H9 (cell line): ENCODE data around the gene CHURC1. TPM values are rescaled to one million over a fixed set of nuclear protein-coding genes. Genes with fewer than 3 reads are reported as not detected.

Experiments
- DNase-seq: peaks from one replicate; pipeline ENCODE4 v3.0.0-alpha.2; 2017
- H2AFZ ChIP-seq: one replicate; pipeline ENCODE4 v1.6.1; 2013; ENCODE audit warnings: mild to moderate bottlenecking, low read length, control low read depth, moderate library complexity
- H2AK5ac ChIP-seq: 2 replicates; pipeline ENCODE4 v1.6.1; 2013; ENCODE audit warnings: low read length, control low read depth, mixed read lengths; ENCODE audit not compliant: insufficient read length
- H2BK120ac ChIP-seq: one replicate; pipeline ENCODE4 v1.6.1; 2013; ENCODE audit warnings: low read depth, mild to moderate bottlenecking, low read length, control low read depth, inconsistent platforms; ENCODE audit not compliant: poor library complexity, severe bottlenecking
- H2BK12ac ChIP-seq: 2 replicates; pipeline ENCODE4 v1.6.1; 2013; ENCODE audit warnings: low read length, control low read depth, mixed read lengths, low read depth; ENCODE audit not compliant: insufficient read length
- H2BK15ac ChIP-seq: 2 replicates; pipeline ENCODE4 v1.6.1; 2013; ENCODE audit warnings: low read depth, low read length, control low read depth
- H2BK20ac ChIP-seq: one replicate; pipeline ENCODE4 v1.6.1; 2013; ENCODE audit warnings: low read depth, mild to moderate bottlenecking, low read length, control low read depth, inconsistent platforms; ENCODE audit not compliant: poor library complexity, severe bottlenecking
- H2BK5ac ChIP-seq: 2 replicates; pipeline ENCODE4 v1.6.1; 2013; ENCODE audit warnings: low read length, control low read depth, mixed read lengths; ENCODE audit not compliant: insufficient read length
- H3K14ac ChIP-seq: 2 replicates; pipeline ENCODE4 v1.6.1; 2013; ENCODE audit warnings: low read length, control low read depth; ENCODE audit not compliant: insufficient read depth
- H3K18ac ChIP-seq: 2 replicates; pipeline ENCODE4 v1.6.1; 2013; ENCODE audit warnings: low read depth, mild to moderate bottlenecking, mixed read lengths, low read length, control low read depth; ENCODE audit not compliant: insufficient read length
- H3K23ac ChIP-seq: 2 replicates; pipeline ENCODE4 v1.6.1; 2013; ENCODE audit warnings: low read length, control low read depth, mixed read lengths, low read depth; ENCODE audit not compliant: insufficient read length
- H3K23me2 ChIP-seq: 2 replicates; pipeline ENCODE4 v1.6.1; 2013; ENCODE audit warnings: low read depth, mild to moderate bottlenecking, mixed read lengths, low read length, control low read depth; ENCODE audit not compliant: insufficient read length, poor library complexity, severe bottlenecking
- H3K27ac ChIP-seq: 2 replicates; pipeline ENCODE4 v1.5.1; 2013; ENCODE audit warnings: low read length, control low read depth, mixed read lengths, low read depth; ENCODE audit not compliant: insufficient read length
- H3K27me3 ChIP-seq: 2 replicates; pipeline ENCODE4 v1.6.1; 2013; ENCODE audit warnings: low read length, control low read depth, inconsistent platforms; ENCODE audit not compliant: insufficient read depth
- H3K4ac ChIP-seq: 2 replicates; pipeline ENCODE4 v1.6.1; 2013; ENCODE audit warnings: low read depth, mild to moderate bottlenecking, control low read depth, inconsistent platforms, low read length, moderate library complexity
- H3K4me1 ChIP-seq: 2 replicates; pipeline ENCODE4 v1.6.1; 2013; ENCODE audit warnings: low read length, control low read depth, inconsistent platforms; ENCODE audit not compliant: insufficient read depth
- H3K4me2 ChIP-seq: 2 replicates; pipeline ENCODE4 v1.6.1; 2013; ENCODE audit warnings: low read length, control low read depth, mixed read lengths; ENCODE audit not compliant: insufficient read length, insufficient read depth
- H3K56ac ChIP-seq: 2 replicates; pipeline ENCODE4 v1.6.1; 2013; ENCODE audit warnings: low read depth, mild to moderate bottlenecking, mixed read lengths, low read length, control low read depth; ENCODE audit not compliant: insufficient read length
- H3K79me1 ChIP-seq: 2 replicates; pipeline ENCODE4 v1.6.1; 2013; ENCODE audit warnings: low read depth, mild to moderate bottlenecking, moderate library complexity, low read length, control low read depth, inconsistent platforms; ENCODE audit not compliant: insufficient read depth, poor library complexity, severe bottlenecking
- H3K79me2 ChIP-seq: 2 replicates; pipeline ENCODE4 v1.6.1; 2013; ENCODE audit warnings: low read length, control low read depth, inconsistent platforms; ENCODE audit not compliant: insufficient read depth
- H3K9ac ChIP-seq: 2 replicates; pipeline ENCODE4 v1.6.1; 2013; ENCODE audit warnings: low read length, control low read depth, mixed read lengths; ENCODE audit not compliant: insufficient read length; ENCODE audit errors: extremely low read depth
- H3K9me3 ChIP-seq: one replicate; pipeline ENCODE4 v1.6.1; 2013; ENCODE audit warnings: low read depth, low read length, inconsistent platforms; ENCODE audit not compliant: control insufficient read depth
- H3T11ph ChIP-seq: one replicate; pipeline ENCODE4 v1.6.1; 2013; ENCODE audit warnings: mild to moderate bottlenecking, low read length, control low read depth, inconsistent platforms
- H4K20me1 ChIP-seq: one replicate; pipeline ENCODE4 v1.6.1; 2013; ENCODE audit not compliant: control insufficient read depth, insufficient read length, insufficient read depth
- H4K5ac ChIP-seq: 2 replicates; pipeline ENCODE4 v1.6.1; 2013; ENCODE audit warnings: low read depth, mild to moderate bottlenecking, mixed read lengths, low read length, control low read depth; ENCODE audit not compliant: insufficient read length
- H4K8ac ChIP-seq: replicated peaks from 2 replicates; pipeline ENCODE4 v1.6.1; 2013; ENCODE audit warnings: low read length, control low read depth, mixed read lengths, low read depth; ENCODE audit not compliant: insufficient read length
- H4K91ac ChIP-seq: 2 replicates; pipeline ENCODE4 v1.6.1; 2013; ENCODE audit warnings: low read depth, mild to moderate bottlenecking, moderate library complexity, mixed read lengths, low read length, control low read depth; ENCODE audit not compliant: insufficient read length
- H3K27ac Mint-ChIP-seq, 3 experiments: 2 replicates in 2 of 3; 3 replicates in 1 of 3; pipeline ENCODE4 v1.8.0; 2020 to 2021; ENCODE audit warnings: mixed read lengths in 3 of 3, mild to moderate bottlenecking in 1 of 3, moderate library complexity in 1 of 3
- H3K27me3 Mint-ChIP-seq: 2 replicates; pipeline ENCODE4 v1.8.0; 2021; ENCODE audit warnings: low read depth, mild to moderate bottlenecking, moderate library complexity, mixed read lengths
- H3K36me3 Mint-ChIP-seq, 3 experiments: 2 replicates in 2 of 3; 3 replicates in 1 of 3; pipeline ENCODE4 v1.8.0; 2020 to 2021; ENCODE audit warnings: low read depth in 3 of 3, mixed read lengths in 3 of 3; ENCODE audit not compliant: insufficient read depth in 1 of 3
- H3K4me1 Mint-ChIP-seq, 2 experiments: 2 replicates each; pipeline ENCODE4 v1.8.0; 2020; ENCODE audit warnings: mixed read lengths in 2 of 2
- H3K4me3 Mint-ChIP-seq, 2 experiments: 2 replicates in 1 of 2; 3 replicates in 1 of 2; pipeline ENCODE4 v1.8.0; 2020 to 2021; ENCODE audit warnings: mild to moderate bottlenecking in 2 of 2, mixed read lengths in 2 of 2, moderate library complexity in 1 of 2
- H3K9me3 Mint-ChIP-seq, 2 experiments: 2 replicates in 1 of 2; 3 replicates in 1 of 2; pipeline ENCODE4 v1.8.0; 2020; ENCODE audit warnings: mild to moderate bottlenecking in 2 of 2, mixed read lengths in 2 of 2, moderate library complexity in 1 of 2
- WGBS: extraction: QIAGEN DNeasy Blood & Tissue Kit; methylation state at CpG from one replicate; pipeline ENCODE4 v1.1.7; 2013; ENCODE audit warnings: missing lambda C conversion rate, low lambda C conversion rate, mixed read lengths; ENCODE audit not compliant: insufficient read length; ENCODE audit errors: extremely low coverage; 5-methylcytosine and 5-hydroxymethylcytosine counted together
- total RNA-seq: library from RNA; stranded (reverse); gene quantifications from 2 replicates; pipeline ENCODE4 v1.2.1, GENCODE V29; 2021
- TF ChIP-seq, protein P1 (sequence below): fragments of 200-600 bp; sonication (generic); conservative IDR thresholded peaks from 3 replicates; pipeline ENCODE4 v1.8.0; 2021; ENCODE audit warnings: antibody characterized with exemption, mild to moderate bottlenecking

The CHURC1 gene
- total RNA-seq, 1 experiment from 2014 or later = 58.7 TPM

- Histone ChIP-seq H2BK5ac (no peak overlapping the region), H3K23ac (no peak overlapping the region), H3K27me3 (no peaks in the 10 kb centered on the region), H4K5ac (no peak overlapping the region), H3K4me1 (peaks cover 24% of the 10 kb centered on the region; the same call in 1 of the 2 replicates), H2BK20ac (no peak overlapping the region), H4K91ac (no peak overlapping the region), H3T11ph (no peak overlapping the region), H3K9ac (peak overlapping the region; percentile 24), H3K4me2 (peak overlapping the region; percentile 22), H3K14ac (no peak overlapping the region), H2AK5ac (no peak overlapping the region), H3K4ac (no peak overlapping the region), H3K27ac (no peak overlapping the region), H3K56ac (no peak overlapping the region), H3K9me3 (no peaks in the 10 kb centered on the region), H3K79me2 (no peaks in the 10 kb centered on the region; the same call in 1 of the 2 replicates), H2AFZ (no peak overlapping the region), H4K8ac (no peak overlapping the region), H2BK12ac (no peak overlapping the region), H3K79me1 (no peaks in the 10 kb centered on the region), H2BK120ac (no peak overlapping the region), H3K18ac (no peak overlapping the region), H4K20me1 (no peaks in the 10 kb centered on the region), H2BK15ac (no peak overlapping the region), H3K23me2 (no peaks in the 10 kb centered on the region)
- DNase-seq = no peak
- H3K4me1 Mint-ChIP-seq = peaks cover 59 to 65% of the 10 kb centered on the region in 2 experiments
- TF ChIP-seq, protein P1, sequence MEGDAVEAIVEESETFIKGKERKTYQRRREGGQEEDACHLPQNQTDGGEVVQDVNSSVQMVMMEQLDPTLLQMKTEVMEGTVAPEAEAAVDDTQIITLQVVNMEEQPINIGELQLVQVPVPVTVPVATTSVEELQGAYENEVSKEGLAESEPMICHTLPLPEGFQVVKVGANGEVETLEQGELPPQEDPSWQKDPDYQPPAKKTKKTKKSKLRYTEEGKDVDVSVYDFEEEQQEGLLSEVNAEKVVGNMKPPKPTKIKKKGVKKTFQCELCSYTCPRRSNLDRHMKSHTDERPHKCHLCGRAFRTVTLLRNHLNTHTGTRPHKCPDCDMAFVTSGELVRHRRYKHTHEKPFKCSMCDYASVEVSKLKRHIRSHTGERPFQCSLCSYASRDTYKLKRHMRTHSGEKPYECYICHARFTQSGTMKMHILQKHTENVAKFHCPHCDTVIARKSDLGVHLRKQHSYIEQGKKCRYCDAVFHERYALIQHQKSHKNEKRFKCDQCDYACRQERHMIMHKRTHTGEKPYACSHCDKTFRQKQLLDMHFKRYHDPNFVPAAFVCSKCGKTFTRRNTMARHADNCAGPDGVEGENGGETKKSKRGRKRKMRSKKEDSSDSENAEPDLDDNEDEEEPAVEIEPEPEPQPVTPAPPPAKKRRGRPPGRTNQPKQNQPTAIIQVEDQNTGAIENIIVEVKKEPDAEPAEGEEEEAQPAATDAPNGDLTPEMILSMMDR = no peak
- no CpG with 5 or more reads among the region's 31 CpGs for WGBS
- no peaks in the 10 kb centered on the region for H3K9me3 Mint-ChIP-seq
- no peak overlapping the region; a peak in 1 of 7 replicates for H3K27ac Mint-ChIP-seq
- peaks cover 14 to 19% (median 16%) of the 10 kb centered on the region in 3 experiments; a peak in 5 of 7 replicates for H3K36me3 Mint-ChIP-seq
- H3K27me3 Mint-ChIP-seq = peaks cover 22% of the 10 kb centered on the region
- peak overlapping the region; percentile 78 to 85 for H3K4me3 Mint-ChIP-seq
Measured at GRCh38 chr14:64971491-64971942, 57.3 kb downstream of the CHURC1 start.
